ENCODE measurements around the gene GPAM.

DNA sequence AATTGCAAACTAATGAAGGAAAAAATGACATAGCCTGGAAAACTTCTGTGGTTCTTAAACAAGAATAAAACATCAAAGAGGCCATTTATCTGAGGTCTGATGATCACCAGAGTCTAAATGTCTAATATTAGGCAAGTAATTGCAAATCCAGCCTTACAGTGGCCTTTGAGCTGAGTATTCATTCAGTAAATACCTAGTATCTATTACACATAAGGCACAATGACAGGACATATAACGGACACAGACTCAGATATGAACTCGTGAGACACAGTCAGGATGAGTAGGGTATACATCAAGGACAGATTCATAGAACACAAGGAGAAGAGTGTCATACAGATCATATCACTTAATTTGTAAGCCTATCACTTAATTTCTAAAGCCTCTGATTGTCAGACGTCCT, 16.8 kb downstream of the GPAM start:
- TF ChIP-seq MAFK (IDR thresholded peaks at IDR 0.05; ENCODE audit: low read depth, low read length) (no peak), SP1 (IDR thresholded peaks at IDR 0.05; ENCODE audit: low read depth, low read length) (no peak), CTBP2 (IDR thresholded peaks at IDR 0.05; ENCODE audit: borderline replicate concordance, insufficient read depth, insufficient read length, low read length) (no peak), POLR2AphosphoS5 (IDR thresholded peaks at IDR 0.05; ENCODE audit: low read depth, low read length) (no peak), RFX5 (IDR thresholded peaks at IDR 0.05; ENCODE audit: borderline replicate concordance, low read depth, low read length) (no peak), GTF2F1 (IDR thresholded peaks at IDR 0.05; ENCODE audit: borderline replicate concordance, low read depth, low read length) (no peak)
- TF ChIP-seq, protein P1, sequence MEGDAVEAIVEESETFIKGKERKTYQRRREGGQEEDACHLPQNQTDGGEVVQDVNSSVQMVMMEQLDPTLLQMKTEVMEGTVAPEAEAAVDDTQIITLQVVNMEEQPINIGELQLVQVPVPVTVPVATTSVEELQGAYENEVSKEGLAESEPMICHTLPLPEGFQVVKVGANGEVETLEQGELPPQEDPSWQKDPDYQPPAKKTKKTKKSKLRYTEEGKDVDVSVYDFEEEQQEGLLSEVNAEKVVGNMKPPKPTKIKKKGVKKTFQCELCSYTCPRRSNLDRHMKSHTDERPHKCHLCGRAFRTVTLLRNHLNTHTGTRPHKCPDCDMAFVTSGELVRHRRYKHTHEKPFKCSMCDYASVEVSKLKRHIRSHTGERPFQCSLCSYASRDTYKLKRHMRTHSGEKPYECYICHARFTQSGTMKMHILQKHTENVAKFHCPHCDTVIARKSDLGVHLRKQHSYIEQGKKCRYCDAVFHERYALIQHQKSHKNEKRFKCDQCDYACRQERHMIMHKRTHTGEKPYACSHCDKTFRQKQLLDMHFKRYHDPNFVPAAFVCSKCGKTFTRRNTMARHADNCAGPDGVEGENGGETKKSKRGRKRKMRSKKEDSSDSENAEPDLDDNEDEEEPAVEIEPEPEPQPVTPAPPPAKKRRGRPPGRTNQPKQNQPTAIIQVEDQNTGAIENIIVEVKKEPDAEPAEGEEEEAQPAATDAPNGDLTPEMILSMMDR (IDR thresholded peaks at IDR 0.05; ENCODE audit: control extremely low read depth in 1 of 3, insufficient read depth in 1 of 3, low read depth in 1 of 3, low read length in 3 of 3): no peak

Data from H1 (cell line).